IMR-90 (cell line): ENCODE results near the gene UGT1A3. TPM values are rescaled to one million over a fixed set of nuclear protein-coding genes. Genes with fewer than 3 reads are reported as not detected.
A peak's percentile ranks its signal among the peaks of the same experiment; 100 is the strongest.

Source experiments
- ATAC-seq: fragments of 200-7000 bp; cut with Tn5 transposase; 2 replicates; pipeline ENCODE4 v1.9.1; 2020; ENCODE audit warnings: low read depth, mild to moderate bottlenecking, moderate library complexity
- BruUV-seq: library from RNA; stranded (reverse); fragments of 400-500 nt; replicated peaks from 2 replicates; lab custom pipeline; 2021; lab: Mats Ljungman, UMichigan
- CTCF ChIA-PET: fragments of 300-600 bp; formaldehyde crosslinking; extraction: SDS; loops from one replicate; lab custom pipeline; 2021; ENCODE audit warnings: antibody characterized with exemption; lab: Yijun Ruan, JAX
- POLR2A ChIA-PET: fragments of 300-600 bp; sonication (Branson Sonifier 250); formaldehyde crosslinking; loops from one replicate; lab custom pipeline; 2022; ENCODE audit warnings: antibody characterized with exemption; ENCODE audit not compliant: unreplicated experiment; lab: Charles Lee
- DNase-seq: peaks from one replicate; pipeline ENCODE4 v3.0.0; 2013
- H2AFZ ChIP-seq: replicated peaks from 2 replicates; pipeline ENCODE3; 2013; ENCODE audit warnings: low read length, mild to moderate bottlenecking; ENCODE audit not compliant: poor library complexity
- H2AK5ac ChIP-seq: 2 replicates; pipeline ENCODE4 v1.6.1; 2013; ENCODE audit warnings: low read depth, low read length, inconsistent platforms
- H2AK9ac ChIP-seq: replicated peaks from 2 replicates; pipeline ENCODE3; 2013; ENCODE audit warnings: mild to moderate bottlenecking, low read depth, low read length, moderate library complexity; ENCODE audit not compliant: poor library complexity
- H2BK120ac ChIP-seq: 2 replicates; pipeline ENCODE4 v1.6.1; 2013; ENCODE audit warnings: low read depth, low read length, inconsistent platforms
- H2BK15ac ChIP-seq: 3 replicates; pipeline ENCODE4 v1.6.1; 2013; ENCODE audit warnings: low read depth, low read length, inconsistent platforms
- H2BK20ac ChIP-seq: 2 replicates; pipeline ENCODE4 v1.6.1; 2013; ENCODE audit warnings: low read depth, mild to moderate bottlenecking, inconsistent platforms, low read length, moderate library complexity
- H2BK5ac ChIP-seq: 2 replicates; pipeline ENCODE4 v1.6.1; 2013; ENCODE audit warnings: mild to moderate bottlenecking, low read depth, low read length, inconsistent platforms; ENCODE audit not compliant: poor library complexity, severe bottlenecking
- H3K14ac ChIP-seq: replicated peaks from 2 replicates; pipeline ENCODE4 v1.6.1; 2013; ENCODE audit warnings: low read depth, low read length, inconsistent platforms
- H3K18ac ChIP-seq: 2 replicates; pipeline ENCODE4 v1.6.1; 2013; ENCODE audit warnings: low read depth, low read length, control low read depth
- H3K23ac ChIP-seq: 2 replicates; pipeline ENCODE4 v1.6.1; 2013; ENCODE audit warnings: low read depth, low read length, inconsistent platforms
- H3K27ac ChIP-seq: 2 replicates; pipeline ENCODE4 v1.5.1; 2013; ENCODE audit warnings: mild to moderate bottlenecking, control low read depth, low read length; ENCODE audit not compliant: insufficient read depth
- H3K27me3 ChIP-seq: 2 replicates; pipeline ENCODE4 v1.6.1; 2013; ENCODE audit warnings: low read length; ENCODE audit not compliant: control insufficient read depth, insufficient read depth
- H3K36me3 ChIP-seq: 2 replicates; pipeline ENCODE4 v1.6.1; 2013; ENCODE audit warnings: low read length, mixed read lengths; ENCODE audit not compliant: control insufficient read depth, insufficient read depth
- H3K4ac ChIP-seq: 2 replicates; pipeline ENCODE4 v1.6.1; 2013; ENCODE audit warnings: low read depth, low read length, inconsistent platforms
- H3K4me1 ChIP-seq: 2 replicates; pipeline ENCODE4 v1.6.1; 2013; ENCODE audit warnings: low read length, mixed read lengths; ENCODE audit not compliant: control insufficient read depth, insufficient read depth
- H3K4me2 ChIP-seq: 2 replicates; pipeline ENCODE4 v1.6.1; 2013; ENCODE audit warnings: low read depth, mild to moderate bottlenecking, control low read depth, low read length, moderate library complexity
- H3K4me3 ChIP-seq: 2 replicates; pipeline ENCODE4 v1.5.1; 2013; ENCODE audit warnings: low read depth, mild to moderate bottlenecking, control low read depth, low read length, moderate library complexity; ENCODE audit not compliant: insufficient read depth
- H3K56ac ChIP-seq: 2 replicates; pipeline ENCODE4 v1.6.1; 2013; ENCODE audit warnings: low read length, inconsistent platforms; ENCODE audit not compliant: insufficient read depth; ENCODE audit errors: extremely low read depth
- H3K79me1 ChIP-seq, 2 experiments: 2 replicates each; pipeline ENCODE4 v1.6.1; 2013; ENCODE audit warnings: low read length in 2 of 2, inconsistent platforms in 1 of 2, low read depth in 1 of 2
- H3K9ac ChIP-seq: 2 replicates; pipeline ENCODE4 v1.6.1; 2013; ENCODE audit warnings: low read depth, low read length, control low read depth
- H3K9me1 ChIP-seq: 2 replicates; pipeline ENCODE4 v1.6.1; 2013; ENCODE audit warnings: low read length, inconsistent platforms; ENCODE audit not compliant: insufficient read depth
- H3K9me3 ChIP-seq: 2 replicates; pipeline ENCODE4 v1.6.1; 2013; ENCODE audit warnings: low read length; ENCODE audit not compliant: control insufficient read depth, insufficient read depth
- H4K20me1 ChIP-seq: 2 replicates; pipeline ENCODE4 v1.6.1; 2013; ENCODE audit warnings: low read length, inconsistent platforms; ENCODE audit not compliant: insufficient read depth
- H4K5ac ChIP-seq: 2 replicates; pipeline ENCODE4 v1.6.1; 2013; ENCODE audit warnings: mild to moderate bottlenecking, low read depth, low read length, control low read depth
- H4K8ac ChIP-seq, 2 experiments: 2 replicates each; pipeline ENCODE4 v1.6.1; 2013; ENCODE audit warnings: low read depth in 2 of 2, low read length in 2 of 2, control low read depth in 1 of 2, inconsistent platforms in 1 of 2
- H4K91ac ChIP-seq: 2 replicates; pipeline ENCODE4 v1.6.1; 2013; ENCODE audit warnings: low read depth, low read length, inconsistent platforms; ENCODE audit not compliant: insufficient read depth
- CEBPB ChIP-seq: IDR thresholded peaks from 2 replicates; pipeline ENCODE4 v1.6.1; 2012; ENCODE audit warnings: low read depth, low read length, improper control_type of control experiment
- MAFK ChIP-seq: IDR thresholded peaks from 2 replicates; pipeline ENCODE4 v1.6.1; 2012; ENCODE audit warnings: low read depth, low read length, improper control_type of control experiment
- RFX5 ChIP-seq: IDR thresholded peaks from 2 replicates; pipeline ENCODE4 v1.8.0; 2012; ENCODE audit warnings: low read depth, mild to moderate bottlenecking, low read length, moderate library complexity
- SMC3 ChIP-seq: fragments of 150-350 bp; IDR thresholded peaks from 2 replicates; pipeline ENCODE4 v1.6.1; 2016; ENCODE audit warnings: low read depth, mild to moderate bottlenecking, antibody characterized with exemption, low read length, moderate library complexity
- USF2 ChIP-seq: fragments of 150-350 bp; IDR thresholded peaks from 2 replicates; pipeline ENCODE4 v1.6.1; 2017; ENCODE audit warnings: mild to moderate bottlenecking, antibody characterized with exemption, low read length, low read depth
- WGBS, 2 experiments: methylation state at CpG; one replicate each; pipeline versions ENCODE4 v1.1.5 to v1.1.7; 2013; ENCODE audit warnings: missing lambda C conversion rate in 2 of 2; ENCODE audit not compliant: insufficient read length in 1 of 2; ENCODE audit errors: extremely low coverage in 2 of 2; 5-methylcytosine and 5-hydroxymethylcytosine counted together
- dilution Hi-C: fragments of 300-500 bp; cut with HindIII; formaldehyde crosslinking; loops from one replicate; pipeline ENCODE4 v1.14.3; 2018; ENCODE audit warnings: low sequenced_read_pairs; ENCODE audit not compliant: unreplicated experiment
- in situ Hi-C: fragments of 300-500 bp; cut with MboI; formaldehyde crosslinking; loops from 3 replicates; pipeline ENCODE4 v1.14.3; 2019; ENCODE audit warnings: low sequenced_read_pairs, inconsistent platforms, mixed read lengths
- intact Hi-C: fragments of 100-400 bp; cut with micrococcal nuclease; formaldehyde crosslinking; loops from 2 replicates; pipeline ENCODE4 v1.10.0; 2022
- polyA plus RNA-seq, 3 experiments: library from polyadenylated mRNA; depleted of rRNA; stranded (reverse); fragments of >200 nt; gene quantifications; 2 replicates each; pipeline ENCODE4 v1.2.3, GENCODE V29; 2012; ENCODE audit warnings: low replicate concordance in 1 of 3
- total RNA-seq: library from RNA; depleted of rRNA; stranded (reverse); fragments of >200 nt; gene quantifications from 2 replicates; pipeline ENCODE4 v1.2.3, GENCODE V29; 2012

Gene UGT1A3
- total and polyA plus RNA-seq, 2 of the 4 experiments (the other 2 are of a cell fraction) = not detected

- Histone ChIP-seq H3K27ac (no peak overlapping the region), H3K79me1 (no peaks in the 10 kb centered on the region), H3K4ac (no peak overlapping the region), H2BK5ac (no peak overlapping the region), H2AFZ (no peak overlapping the region), H3K23ac (no peak overlapping the region), H3K56ac (no peak overlapping the region), H2BK20ac (peak overlapping the region; percentile 68; the same call in 1 of the 2 replicates), H3K9me3 (no peaks in the 10 kb centered on the region), H2BK120ac (peak overlapping the region; percentile 65), H3K4me2 (peak overlapping the region; percentile 5; the same call in 1 of the 2 replicates), H4K91ac (peak overlapping the region; percentile 30), H4K8ac (0 out of 4 replicates have a peak overlapping the region, but pooled peaks of 1 of the 2 experiments have one; percentile 8), H4K5ac (no peak overlapping the region), H3K9ac (no peak overlapping the region), H3K4me1 (peaks cover 16% of the 10 kb centered on the region), H3K14ac (peak overlapping the region; percentile 57; the same call in 1 of the 2 replicates), H2AK5ac (no peak overlapping the region), H2BK15ac (no peak overlapping the region), H3K27me3 (no peaks in the 10 kb centered on the region), H3K4me3 (no peak overlapping the region), H4K20me1 (no peaks in the 10 kb centered on the region), H3K18ac (peak overlapping the region; percentile 19; the same call in 1 of the 2 replicates), H3K9me1 (0 out of 2 replicates have a peak, but pooled peaks cover 5% of the 10 kb centered on the region), H3K36me3 (no peaks in the 10 kb centered on the region), H2AK9ac (no peak overlapping the region)
- in situ Hi-C loops = no loop called here
- CTCF ChIA-PET = interaction anchor here (0.6 to 0.7 kb wide), 3 partner anchors 26 to 1068 kb away, joined by 3 to 7 read pairs (median 5); no protein-coding TSS in a partner anchor
- dilution Hi-C loops = no loop called here
- TF ChIP-seq SMC3 (no peak), RFX5 (no peak), USF2 (no peak), MAFK (peak; percentile 91), CEBPB (peak; percentile 22; the same call in 1 of the 2 replicates)
- WGBS, 2 experiments = 50% methylated on average over 1 of the region's 4 CpGs; no CpG with 5 or more reads in 1 of the 2 experiments
- POLR2A ChIA-PET = no interaction called here
- intact Hi-C loops = no loop called here
- BruUV-seq = no TSS peak
- DNase-seq = peak; percentile 75
- ATAC-seq = peak; percentile 42; the same call in 1 of the 2 replicates
These were observed 32.4 kb downstream of the UGT1A3 start for GRCh38 chr2:233761040-233761769.
